H1 (cell line): ENCODE data around the gene FRMPD2. TPM values are rescaled to one million over a fixed set of nuclear protein-coding genes. Genes with fewer than 3 reads are reported as not detected.

Experiments used
- CTCF ChIA-PET: fragments of 300-600 bp; sonication (Branson Sonifier 250); formaldehyde crosslinking; loops from one replicate; lab custom pipeline; 2021; ENCODE audit not compliant: partially characterized antibody; lab: Charles Lee
- POLR2A ChIA-PET: fragments of 300-600 bp; sonication (Branson Sonifier 250); formaldehyde crosslinking; loops from one replicate; lab custom pipeline; 2021; ENCODE audit warnings: inconsistent platforms; ENCODE audit not compliant: partially characterized antibody; lab: Charles Lee
- DNase-seq, 2 experiments: peaks; one replicate each; pipeline versions ENCODE4 v3.0.0 to v3.0.0-alpha.2; 2010 to 2022; ENCODE audit warnings: low spot score in 2 of 2, low read depth in 1 of 2, mixed read lengths in 1 of 2
- FAIRE-seq: peaks from 2 replicates; lab custom pipeline; 2011; peaks lifted over from hg19 to GRCh38; lab: Jason Lieb, UNC
- H2AFZ ChIP-seq: 2 replicates; pipeline ENCODE4 v1.8.1; 2012; ENCODE audit warnings: low read length, inconsistent platforms
- H2AK5ac ChIP-seq: 2 replicates; pipeline ENCODE4 v1.6.1; 2013; ENCODE audit warnings: low read depth, low read length
- H2BK120ac ChIP-seq: replicated peaks from 2 replicates; pipeline ENCODE3; 2013; ENCODE audit warnings: low read depth, low read length, inconsistent platforms
- H2BK12ac ChIP-seq: 2 replicates; pipeline ENCODE4 v1.6.1; 2013; ENCODE audit warnings: low read depth, low read length
- H2BK15ac ChIP-seq: 2 replicates; pipeline ENCODE4 v1.6.1; 2013; ENCODE audit warnings: low read length
- H2BK20ac ChIP-seq: 2 replicates; pipeline ENCODE4 v1.6.1; 2013; ENCODE audit warnings: low read length
- H2BK5ac ChIP-seq: 2 replicates; pipeline ENCODE4 v1.6.1; 2013; ENCODE audit warnings: low read depth, low read length
- H3K14ac ChIP-seq: 2 replicates; pipeline ENCODE4 v1.6.1; 2013; ENCODE audit warnings: inconsistent platforms; ENCODE audit not compliant: insufficient read length
- H3K18ac ChIP-seq: 2 replicates; pipeline ENCODE4 v1.6.1; 2013; ENCODE audit warnings: low read length; ENCODE audit errors: extremely low read depth
- H3K23ac ChIP-seq: 2 replicates; pipeline ENCODE4 v1.6.1; 2013; ENCODE audit warnings: inconsistent platforms; ENCODE audit not compliant: insufficient read length
- H3K23me2 ChIP-seq: 2 replicates; pipeline ENCODE4 v1.6.1; 2013; ENCODE audit warnings: low read depth, low read length
- H3K27ac ChIP-seq: 2 replicates; pipeline ENCODE4 v1.6.1; 2011; ENCODE audit warnings: low read depth, low read length, inconsistent platforms
- H3K27me3 ChIP-seq, 4 experiments: replicated peaks in 1 of 4; 1 replicate in 1 of 4; 2 replicates in 3 of 4; pipeline versions ENCODE4 v1.6.1 to v1.8.1; 2011 to 2013; ENCODE audit warnings: low read length in 3 of 4, mild to moderate bottlenecking in 3 of 4, inconsistent platforms in 2 of 4, mixed read lengths in 2 of 4, moderate library complexity in 1 of 4; ENCODE audit not compliant: control insufficient read depth in 3 of 4, insufficient read depth in 3 of 4; ENCODE audit errors: extremely low read depth in 1 of 4
- H3K36me3 ChIP-seq, 4 experiments: 2 replicates each; pipeline versions ENCODE4 v1.6.1 to v1.8.1; 2011 to 2013; ENCODE audit warnings: mild to moderate bottlenecking in 4 of 4, low read length in 3 of 4, moderate library complexity in 2 of 4, control low read depth in 1 of 4, inconsistent platforms in 1 of 4; ENCODE audit not compliant: insufficient read depth in 4 of 4, control insufficient read depth in 2 of 4
- H3K4ac ChIP-seq: replicated peaks from 2 replicates; pipeline ENCODE3; 2013; ENCODE audit warnings: low read length, low read depth, mixed read lengths, inconsistent platforms; ENCODE audit not compliant: insufficient read length
- H3K4me1 ChIP-seq, 4 experiments: replicated peaks in 1 of 4; 1 replicate in 1 of 4; 2 replicates in 3 of 4; pipeline versions ENCODE4 v1.6.1 to v1.8.1; 2011 to 2013; ENCODE audit warnings: low read length in 3 of 4, inconsistent platforms in 2 of 4, mixed read lengths in 1 of 4; ENCODE audit not compliant: insufficient read depth in 4 of 4, control insufficient read depth in 3 of 4
- H3K4me2 ChIP-seq, 2 experiments: 2 replicates each; pipeline versions ENCODE4 v1.6.1 to v1.8.1; 2011 to 2013; ENCODE audit warnings: low read depth in 2 of 2, low read length in 2 of 2, control low read depth in 1 of 2, inconsistent platforms in 1 of 2, mild to moderate bottlenecking in 1 of 2; ENCODE audit not compliant: insufficient read depth in 1 of 2
- H3K4me3 ChIP-seq, 4 experiments: fragments of 200-600, 300-600 bp in 1 of 4; sonication (generic), shearing (Covaris generic), sonication (Bioruptor Twin) in 1 of 4; 2 replicates each; pipeline versions ENCODE4 v1.5.1 to v1.8.1; 2011 to 2016; ENCODE audit warnings: low read length in 4 of 4, low read depth in 3 of 4, control low read depth in 2 of 4, inconsistent platforms in 2 of 4, mild to moderate bottlenecking in 2 of 4, mixed read lengths in 1 of 4, moderate library complexity in 1 of 4; ENCODE audit not compliant: insufficient read depth in 2 of 4; ENCODE audit errors: extremely low read depth in 1 of 4
- H3K56ac ChIP-seq: replicated peaks from 2 replicates; pipeline ENCODE3; 2013; ENCODE audit warnings: low read depth, mild to moderate bottlenecking, mixed read lengths, low read length, inconsistent platforms; ENCODE audit not compliant: insufficient read length
- H3K79me1 ChIP-seq: 2 replicates; pipeline ENCODE4 v1.6.1; 2013; ENCODE audit warnings: low read depth, low read length, control low read depth
- H3K79me2 ChIP-seq, 2 experiments: 2 replicates each; pipeline versions ENCODE4 v1.6.1 to v1.8.1; 2012 to 2013; ENCODE audit warnings: low read length in 2 of 2, mild to moderate bottlenecking in 2 of 2, inconsistent platforms in 1 of 2; ENCODE audit not compliant: insufficient read depth in 2 of 2, control insufficient read depth in 1 of 2
- H3K9ac ChIP-seq, 4 experiments: replicated peaks in 1 of 4; 1 replicate in 1 of 4; 2 replicates in 3 of 4; pipeline versions ENCODE4 v1.6.1 to v1.8.1; 2011 to 2013; ENCODE audit warnings: low read depth in 3 of 4, low read length in 3 of 4, control low read depth in 2 of 4, mild to moderate bottlenecking in 2 of 4, moderate library complexity in 2 of 4, inconsistent platforms in 1 of 4; ENCODE audit errors: extremely low read depth in 1 of 4
- H3K9me3 ChIP-seq, 2 experiments: 2 replicates each; pipeline versions ENCODE4 v1.6.1 to v1.8.1; 2012 to 2013; ENCODE audit warnings: mild to moderate bottlenecking in 2 of 2, moderate library complexity in 2 of 2, control low read depth in 1 of 2, inconsistent platforms in 1 of 2, low read depth in 1 of 2, low read length in 1 of 2, mixed read lengths in 1 of 2; ENCODE audit not compliant: insufficient read depth in 2 of 2
- H4K20me1 ChIP-seq, 2 experiments: replicated peaks in 1 of 2; 2 replicates each; pipeline versions ENCODE3 to v1.8.1; 2011 to 2013; ENCODE audit warnings: inconsistent platforms in 2 of 2, low read length in 2 of 2, mild to moderate bottlenecking in 1 of 2; ENCODE audit not compliant: insufficient read depth in 2 of 2, control insufficient read depth in 1 of 2
- H4K5ac ChIP-seq: 2 replicates; pipeline ENCODE4 v1.6.1; 2013; ENCODE audit warnings: low read length, low read depth, mixed read lengths, inconsistent platforms; ENCODE audit not compliant: insufficient read length
- H4K8ac ChIP-seq: 2 replicates; pipeline ENCODE4 v1.8.0; 2013; ENCODE audit warnings: mild to moderate bottlenecking, moderate library complexity, low read length, inconsistent platforms; ENCODE audit not compliant: insufficient read depth; ENCODE audit errors: extremely low read depth
- H4K91ac ChIP-seq: replicated peaks from 2 replicates; pipeline ENCODE3; 2013; ENCODE audit warnings: low read length, mixed read lengths, inconsistent platforms; ENCODE audit not compliant: insufficient read length
- BRCA1 ChIP-seq: IDR thresholded peaks from 2 replicates; pipeline ENCODE4 v1.6.1; 2012; ENCODE audit warnings: low read depth, low read length, improper control_type of control experiment
- CEBPB ChIP-seq: IDR thresholded peaks from 2 replicates; pipeline ENCODE4 v1.6.1; 2012; ENCODE audit warnings: low read depth, low read length
- CHD2 ChIP-seq: IDR thresholded peaks from 2 replicates; pipeline ENCODE4 v1.6.1; 2012; ENCODE audit warnings: low read length, improper control_type of control experiment
- RFX5 ChIP-seq: IDR thresholded peaks from 2 replicates; pipeline ENCODE4 v1.6.1; 2011; ENCODE audit warnings: low read depth, low read length, improper control_type of control experiment, borderline replicate concordance
- SIX5 ChIP-seq: IDR thresholded peaks from 2 replicates; pipeline ENCODE4 v1.6.1; 2011; ENCODE audit warnings: mild to moderate bottlenecking, low read depth, low read length
- TEAD4 ChIP-seq: IDR thresholded peaks from 2 replicates; pipeline ENCODE4 v1.6.1; 2012; ENCODE audit warnings: low read depth, low read length, inconsistent platforms, mixed read lengths
- WGBS, 2 experiments: shearing (Covaris generic) in 1 of 2; methylation state at CpG; one replicate each; pipeline versions ENCODE4 v1.1.6 to v1.1.7; 2013 to 2015; ENCODE audit warnings: low lambda C conversion rate in 2 of 2, mixed read lengths in 2 of 2, inconsistent platforms in 1 of 2, low coverage in 1 of 2, missing lambda C conversion rate in 1 of 2; ENCODE audit not compliant: insufficient replicate concordance in 2 of 2, insufficient coverage in 1 of 2, insufficient read length in 1 of 2; ENCODE audit errors: extremely low coverage in 1 of 2, missing lambda C conversion rate in 1 of 2; 5-methylcytosine and 5-hydroxymethylcytosine counted together
- polyA plus RNA-seq, 7 experiments: library from polyadenylated mRNA; depleted of rRNA in 3 of 7; stranded (reverse) in 5 of 7; unstranded in 2 of 7; fragments of >200 nt in 5 of 7; fragments of 200-250 nt in 2 of 7; gene quantifications; 1 replicate in 5 of 7; 2 replicates in 1 of 7; 4 replicates in 1 of 7; pipeline versions ENCODE4 v1.2.1 to v1.2.3, GENCODE V29; 2011 to 2013; ENCODE audit warnings: missing spikeins in 2 of 7, mixed read lengths in 2 of 7
- total RNA-seq: library from RNA; stranded (reverse); fragmentation: NEBNext Ultra II Directional; extraction: Animal tissue kit (Norgen Biotek cat#: 25700); gene quantifications from 2 replicates; pipeline ENCODE4 v1.2.1, GENCODE V29; 2021
- TF ChIP-seq, protein P1 (sequence below): IDR thresholded peaks from 2 replicates; pipeline ENCODE4 v1.6.1; 2012; ENCODE audit warnings: low read length, inconsistent platforms
- TF ChIP-seq, protein P2 (sequence below): IDR thresholded peaks from 2 replicates; pipeline ENCODE4 v1.6.1; 2012; ENCODE audit warnings: inconsistent platforms
- TF ChIP-seq, protein P3 (sequence below): IDR thresholded peaks from 2 replicates; pipeline ENCODE4 v1.6.1; 2011; ENCODE audit warnings: low read depth, mild to moderate bottlenecking, low read length; ENCODE audit not compliant: insufficient read depth

FRMPD2 gene
- total and polyA plus RNA-seq, 2 of the 8 experiments (the other 6 are each of a cell fraction or from before 2014, with no cell fraction given) = 0.07 to 0.47 TPM

DNA sequence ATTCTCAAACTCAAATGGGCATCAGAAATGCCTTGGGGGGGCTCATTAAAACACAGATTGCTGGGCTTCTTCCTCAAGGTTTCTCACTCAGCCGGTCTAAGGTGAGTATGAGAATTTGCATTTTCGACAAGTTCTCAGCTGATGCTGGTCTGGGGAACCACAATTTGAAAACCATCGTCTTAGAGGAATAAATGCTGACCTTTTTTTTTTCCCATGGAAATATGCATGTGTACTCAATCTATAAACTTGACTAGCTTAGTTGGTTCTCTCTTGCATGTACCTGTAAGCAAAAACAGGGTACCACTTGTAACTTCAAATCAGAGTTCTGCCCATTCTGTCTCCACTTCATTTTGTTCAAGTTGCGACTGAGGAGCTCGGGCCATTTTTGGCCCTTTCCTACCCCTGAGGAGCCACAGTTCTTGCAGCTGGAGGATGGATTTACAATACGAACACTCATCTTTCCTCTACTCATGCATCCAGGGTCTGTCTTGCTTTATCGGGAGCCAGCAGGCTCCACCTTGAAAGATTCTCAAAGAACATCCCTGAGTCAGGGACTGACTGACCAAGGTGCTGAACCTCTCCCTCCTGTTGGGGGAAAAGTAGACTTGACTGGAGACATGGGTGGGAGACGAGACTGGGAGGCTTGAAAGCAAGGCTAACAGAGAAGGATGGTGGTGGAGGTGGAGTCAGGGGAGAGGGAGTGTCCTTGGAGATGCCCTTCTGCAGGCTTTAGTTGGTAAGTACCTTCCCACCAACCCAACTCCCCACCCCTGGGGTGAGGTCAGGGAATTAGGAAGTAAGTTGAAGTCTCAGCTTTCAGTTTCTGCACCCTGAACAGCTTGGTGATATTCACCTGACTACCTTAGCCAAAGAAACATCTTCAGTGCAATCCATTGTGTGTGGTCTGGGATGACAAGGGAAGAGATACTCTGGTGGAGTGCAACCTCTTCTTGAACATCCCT lies 28.3 kb upstream of the FRMPD2 start:
- POLR2A ChIA-PET = no interaction called here
- Histone ChIP-seq H4K20me1 (no peaks in the 10 kb centered on the region), H3K23ac (no peak overlapping the region), H3K4me2 (no peak overlapping the region), H2BK15ac (0 out of 2 replicates have a peak overlapping the region, but pooled peaks have one; percentile 49), H4K5ac (no peak overlapping the region), H4K8ac (no peak overlapping the region), H2AK5ac (no peak overlapping the region), H3K4ac (no peak overlapping the region), H2BK120ac (no peak overlapping the region), H2BK5ac (no peak overlapping the region), H3K27me3 (no peaks in the 10 kb centered on the region), H3K9ac (no peak overlapping the region), H3K79me1 (no peaks in the 10 kb centered on the region; the same call in 1 of the 2 replicates), H3K23me2 (peaks cover 4% of the 10 kb centered on the region), H3K36me3 (no peaks in the 10 kb centered on the region), H3K4me1 (no peaks in the 10 kb centered on the region; a peak in 1 of 7 replicates), H3K27ac (no peak overlapping the region), H3K4me3 (no peak overlapping the region), H2AFZ (0 out of 2 replicates have a peak overlapping the region, but pooled peaks have one; percentile 0), H2BK12ac (no peak overlapping the region), H3K9me3 (no peaks in the 10 kb centered on the region), H3K79me2 (peaks cover 0 to 7% of the 10 kb centered on the region in 2 experiments; a peak in 3 of 4 replicates), H3K18ac (no peak overlapping the region), H3K56ac (no peak overlapping the region), H2BK20ac (no peak overlapping the region), H3K14ac (no peak overlapping the region), H4K91ac (no peak overlapping the region)
- CTCF ChIA-PET = interaction anchor here (1.0 to 4.3 kb wide), 2 partner anchors 13 to 30 kb away, joined by 3 to 21 read pairs; no protein-coding TSS in a partner anchor
- no peak for DNase-seq
- no peak for FAIRE-seq
- 83% methylated on average over 8 of the region's 8 CpGs; no CpG with 5 or more reads in 1 of the 2 experiments for WGBS, 2 experiments
- TF ChIP-seq RFX5 (no peak), BRCA1 (no peak), SIX5 (no peak), TEAD4 (no peak), CHD2 (no peak), CEBPB (no peak)
- TF ChIP-seq, protein P1, sequence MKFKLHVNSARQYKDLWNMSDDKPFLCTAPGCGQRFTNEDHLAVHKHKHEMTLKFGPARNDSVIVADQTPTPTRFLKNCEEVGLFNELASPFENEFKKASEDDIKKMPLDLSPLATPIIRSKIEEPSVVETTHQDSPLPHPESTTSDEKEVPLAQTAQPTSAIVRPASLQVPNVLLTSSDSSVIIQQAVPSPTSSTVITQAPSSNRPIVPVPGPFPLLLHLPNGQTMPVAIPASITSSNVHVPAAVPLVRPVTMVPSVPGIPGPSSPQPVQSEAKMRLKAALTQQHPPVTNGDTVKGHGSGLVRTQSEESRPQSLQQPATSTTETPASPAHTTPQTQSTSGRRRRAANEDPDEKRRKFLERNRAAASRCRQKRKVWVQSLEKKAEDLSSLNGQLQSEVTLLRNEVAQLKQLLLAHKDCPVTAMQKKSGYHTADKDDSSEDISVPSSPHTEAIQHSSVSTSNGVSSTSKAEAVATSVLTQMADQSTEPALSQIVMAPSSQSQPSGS = no peak
- TF ChIP-seq, protein P2, sequence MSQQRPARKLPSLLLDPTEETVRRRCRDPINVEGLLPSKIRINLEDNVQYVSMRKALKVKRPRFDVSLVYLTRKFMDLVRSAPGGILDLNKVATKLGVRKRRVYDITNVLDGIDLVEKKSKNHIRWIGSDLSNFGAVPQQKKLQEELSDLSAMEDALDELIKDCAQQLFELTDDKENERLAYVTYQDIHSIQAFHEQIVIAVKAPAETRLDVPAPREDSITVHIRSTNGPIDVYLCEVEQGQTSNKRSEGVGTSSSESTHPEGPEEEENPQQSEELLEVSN = no peak
- TF ChIP-seq, protein P3, sequence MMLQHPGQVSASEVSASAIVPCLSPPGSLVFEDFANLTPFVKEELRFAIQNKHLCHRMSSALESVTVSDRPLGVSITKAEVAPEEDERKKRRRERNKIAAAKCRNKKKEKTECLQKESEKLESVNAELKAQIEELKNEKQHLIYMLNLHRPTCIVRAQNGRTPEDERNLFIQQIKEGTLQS = no peak
